ENCODE results near the gene GDI1.

GDI1 gene

GRCh38 chrX:154482786-154483185, 45.8 kb downstream of the GDI1 start:
- DNase-seq (ENCODE audit: low read depth): no peak

- no peak for DNase-seq (ENCODE audit: low read depth)
Observed at GRCh38 chrX:154483325-154483724, 46.4 kb downstream of the GDI1 start.

- DNase-seq (ENCODE audit: low read depth): no peak
Observed at GRCh38 chrX:154484255-154485149, 47.5 kb downstream of the GDI1 start.

- no peak for DNase-seq (ENCODE audit: low read depth)
Observed at GRCh38 chrX:154485150-154486051, 48.4 kb downstream of the GDI1 start.

GRCh38 chrX:154486052-154486395, 49.1 kb downstream of the GDI1 start:
- DNase-seq (ENCODE audit: low read depth): no peak

GRCh38 chrX:154486396-154487207, 49.6 kb downstream of the GDI1 start, which contains the start of gene UBL4A:
TSS of gene UBL4A (minus strand) at chrX:154486615. CDS start at chrX:154486584, 31 bp downstream.
- peak; percentile 48 for DNase-seq (ENCODE audit: low read depth)

- no peak for DNase-seq (ENCODE audit: low read depth)
Observed at GRCh38 chrX:154487518-154488290, 50.8 kb downstream of the GDI1 start.

- no peak for DNase-seq (ENCODE audit: low read depth)
Observed at GRCh38 chrX:154488336-154489075, 51.6 kb downstream of the GDI1 start.

GRCh38 chrX:154489182-154489581, 52.2 kb downstream of the GDI1 start:
- DNase-seq (ENCODE audit: low read depth): no peak

GRCh38 chrX:154490021-154490413, 53.1 kb downstream of the GDI1 start:
- peak; percentile 10 for DNase-seq (ENCODE audit: low read depth)

GRCh38 chrX:154490414-154491083, 53.6 kb downstream of the GDI1 start, which contains the start of gene SLC10A3:
TSS of gene SLC10A3 (minus strand) at chrX:154490629. CDS start at chrX:154488940, 1,689 bp downstream.
- DNase-seq (ENCODE audit: low read depth): peak; percentile 82

Data from stimulated activated CD8-positive, alpha-beta memory T cell treated with anti-CD3 and anti-CD28 coated beads, Interleukin-12 subunit alpha, Interleukin-12 subunit beta, amount 100 ng/mL, for 4 hours (primary cell).